ENCODE measurements around the gene SRGN. TPM values are rescaled to one million over a fixed set of nuclear protein-coding genes. Genes with fewer than 3 reads are reported as not detected.
A peak's percentile ranks its signal among the peaks of the same experiment; 100 is the strongest.

Gene SRGN
- total RNA-seq, 2 donors from 2014 or later, result 52.7 to 55.7 TPM

- Histone ChIP-seq H3K27me3 (no peaks in the 10 kb centered on the region), H3K4me3 (no peak overlapping the region), H3K36me3 (replicated peaks in 1 of 2; ENCODE audit: insufficient read depth in 1 of 2, low read depth in 2 of 2) (no peaks in the 10 kb centered on the region), H3K9me3 (no peaks in the 10 kb centered on the region), H3K27ac (peak overlapping the region in 1 of 4 donors; percentile 66), H3K4me1 (peaks cover 5% of the 10 kb centered on the region)
- whole genome bisulfite sequencing, 2 donors, result 88 to 93% methylated on average over 1 of the region's 1 CpG
- DNase-seq (no peak), ATAC-seq (no peak)
- intact Hi-C loops (cut with DNase I), result loop anchor here (10.0 kb wide), 1 partner anchor 86 kb away; no protein-coding TSS in a partner anchor
- TF ChIP-seq POLR2A (IDR thresholded peaks at IDR 0.05) (no peak), CTCF (IDR thresholded peaks at IDR 0.05) (no peak)
Observed at GRCh38 chr10:69090685-69091084, 2.8 kb downstream of the SRGN start.

DNA sequence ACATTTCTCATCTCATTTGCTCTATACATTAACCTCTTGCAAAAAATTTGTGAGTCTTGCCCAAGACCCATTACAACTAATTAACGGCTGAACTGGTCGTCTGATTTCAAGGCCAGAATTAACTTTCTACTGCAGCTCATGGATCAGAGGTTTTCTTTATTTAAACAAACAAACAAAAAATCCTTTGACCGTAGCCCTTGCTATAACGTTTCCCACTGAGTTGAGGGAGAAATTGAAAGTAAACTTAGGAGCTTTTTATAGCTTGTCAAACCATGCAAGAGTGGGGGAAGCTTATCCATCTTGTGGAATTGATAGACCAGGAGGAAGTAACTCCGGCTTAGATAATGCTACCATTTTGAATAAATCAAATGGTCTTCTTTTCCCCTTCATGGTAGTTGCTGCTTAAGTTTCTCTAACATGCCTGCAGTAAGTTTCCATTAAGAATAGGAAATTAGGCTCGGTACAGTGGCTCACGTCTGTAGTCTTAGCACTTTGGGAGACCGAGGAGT is 3.3 kb downstream of the SRGN start:
- no peak overlapping the region for H3K4me3 ChIP-seq
- H3K4me1 ChIP-seq, result peaks cover 5% of the 10 kb centered on the region
- DNase-seq (no peak), ATAC-seq (no peak)
- intact Hi-C loops (cut with DNase I), result loop anchor here (10.0 kb wide), 1 partner anchor 86 kb away; no protein-coding TSS in a partner anchor
- H3K27me3 ChIP-seq, result no peaks in the 10 kb centered on the region
- no peaks in the 10 kb centered on the region for H3K36me3 ChIP-seq (replicated peaks in 1 of 2; ENCODE audit: insufficient read depth in 1 of 2, low read depth in 2 of 2)
- no peaks in the 10 kb centered on the region for H3K9me3 ChIP-seq
- whole genome bisulfite sequencing, 2 donors, result 34 to 47% methylated on average over 8 of the region's 8 CpGs
- TF ChIP-seq CTCF (IDR thresholded peaks at IDR 0.05), result no peak
- TF ChIP-seq POLR2A (IDR thresholded peaks at IDR 0.05), result no peak
- H3K27ac ChIP-seq, result peak overlapping the region in 1 of 4 donors; percentile 66

GRCh38 chr10:69092959-69093850 is 5.3 kb downstream of the SRGN start:
- intact Hi-C loops (cut with DNase I), result loop anchor here (10.0 kb wide), 1 partner anchor 88 kb away; no protein-coding TSS in a partner anchor
- no peak overlapping the region for H3K4me3 ChIP-seq
- no peak for TF ChIP-seq POLR2A (IDR thresholded peaks at IDR 0.05)
- TF ChIP-seq CTCF (IDR thresholded peaks at IDR 0.05), result peak; percentile 49 to 86 (median 81)
- H3K36me3 ChIP-seq (replicated peaks in 1 of 2; ENCODE audit: insufficient read depth in 1 of 2, low read depth in 2 of 2), result no peaks in the 10 kb centered on the region
- peaks cover 5% of the 10 kb centered on the region for H3K4me1 ChIP-seq
- WGBS, 2 donors, result 35 to 46% methylated on average over 17 of the region's 17 CpGs
- no peaks in the 10 kb centered on the region for H3K27me3 ChIP-seq
- ATAC-seq, result peak; percentile 85
- H3K27ac ChIP-seq, result peak overlapping the region in 1 of 4 donors; percentile 2
- no peaks in the 10 kb centered on the region for H3K9me3 ChIP-seq
- peak; percentile 83 to 93 (median 86) for DNase-seq

DNA sequence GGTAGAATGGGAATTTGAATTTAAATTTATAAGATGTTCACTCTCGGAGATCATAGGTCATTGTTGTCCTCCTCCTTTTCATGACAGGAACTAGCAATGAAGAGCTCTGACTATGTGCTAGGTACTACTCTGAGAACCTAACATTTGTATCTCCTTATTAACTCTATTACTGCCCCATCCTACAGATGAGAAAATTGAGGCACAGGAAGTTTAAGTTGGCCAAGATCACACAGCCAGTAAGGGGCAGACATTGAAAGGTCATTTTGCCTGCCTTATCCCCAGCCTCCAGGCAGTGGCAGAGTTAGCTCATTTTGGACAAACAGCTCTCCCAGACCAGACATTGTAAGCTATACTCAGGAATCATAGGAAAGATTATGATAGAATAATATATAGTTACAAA is 6.0 kb downstream of the SRGN start:
- H3K27ac ChIP-seq, result no peak overlapping the region
- 35 to 42% methylated on average over 1 of the region's 1 CpG for WGBS, 2 donors
- no peak for ATAC-seq

More for the DNA sequence above, 6.0 kb downstream of the SRGN start:
- Histone ChIP-seq H3K36me3 (replicated peaks in 1 of 2; ENCODE audit: insufficient read depth in 1 of 2, low read depth in 2 of 2) (no peaks in the 10 kb centered on the region), H3K27me3 (no peaks in the 10 kb centered on the region), H3K4me3 (no peak overlapping the region), H3K9me3 (no peaks in the 10 kb centered on the region), H3K4me1 (peaks cover 5% of the 10 kb centered on the region)
- intact Hi-C loops (cut with DNase I), result loop anchor here (10.0 kb wide), 1 partner anchor 89 kb away; no protein-coding TSS in a partner anchor
- no peak for DNase-seq
- TF ChIP-seq CTCF (IDR thresholded peaks at IDR 0.05) (peak in 1 of 7 experiments; percentile 1), POLR2A (IDR thresholded peaks at IDR 0.05) (no peak)

Measured in body of pancreas (tissue), 4 donors.